ENCODE measurements around the gene ARHGAP32.
A peak's percentile ranks its signal among the peaks of the same experiment; 100 is the strongest.
"Not testable (repeated sequence)": the region's sequence is repeated elsewhere in the genome, so short reads cannot be mapped to it uniquely, and the experiment has no call there.

ARHGAP32 gene

DNA sequence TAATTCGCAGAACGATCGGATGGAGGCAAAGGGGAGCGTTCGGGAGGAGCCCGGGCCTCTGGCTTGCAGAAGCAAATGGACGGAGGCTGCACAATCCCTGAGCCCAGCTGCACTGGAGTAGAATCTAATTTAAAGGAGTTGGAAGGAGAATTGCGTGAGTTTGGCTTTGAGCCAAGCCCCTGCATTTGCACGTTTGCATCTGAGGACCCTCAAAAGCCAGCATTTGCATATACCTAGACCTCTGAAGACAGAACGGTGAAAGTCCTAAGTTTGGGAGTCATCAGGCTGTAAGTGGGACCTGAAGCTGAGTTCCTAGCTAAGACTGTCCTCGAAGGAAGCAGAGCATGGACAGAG lies 265.0 kb downstream of the ARHGAP32 start:
- DNase-seq, result no peak

DNA sequence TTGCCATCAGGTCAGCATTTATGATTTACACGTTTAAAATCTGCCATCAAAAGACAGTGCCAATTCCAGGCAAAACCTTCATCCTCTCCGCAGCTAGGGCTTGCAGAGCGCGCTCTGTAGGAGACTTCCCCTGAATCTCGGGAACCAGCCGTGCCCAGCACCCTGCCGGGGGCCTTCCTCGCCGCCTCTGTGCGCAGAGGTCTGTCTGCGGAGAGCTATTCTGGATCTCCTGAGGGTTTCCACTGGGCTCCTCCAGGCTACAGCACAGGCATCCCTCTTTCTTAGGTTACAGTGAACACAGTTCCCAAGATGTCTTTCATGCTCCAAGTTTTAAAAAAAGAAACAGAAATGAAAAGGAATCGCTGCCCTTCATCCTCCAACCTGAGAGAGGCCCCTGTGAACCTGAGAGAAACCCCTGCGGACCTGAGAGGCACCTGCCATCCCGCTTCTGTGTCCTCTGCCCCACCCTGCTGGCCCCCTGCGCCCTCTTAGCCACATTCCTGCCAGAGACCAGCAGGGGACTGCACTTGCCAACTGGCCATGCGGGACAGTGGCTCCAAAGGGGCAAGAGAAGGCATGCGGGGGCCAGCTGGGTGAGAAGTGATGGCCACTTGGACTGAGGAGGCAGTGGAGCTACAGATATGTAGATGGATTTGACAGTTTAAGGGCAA lies 265.6 kb downstream of the ARHGAP32 start:
- DNase-seq, result no peak

DNA sequence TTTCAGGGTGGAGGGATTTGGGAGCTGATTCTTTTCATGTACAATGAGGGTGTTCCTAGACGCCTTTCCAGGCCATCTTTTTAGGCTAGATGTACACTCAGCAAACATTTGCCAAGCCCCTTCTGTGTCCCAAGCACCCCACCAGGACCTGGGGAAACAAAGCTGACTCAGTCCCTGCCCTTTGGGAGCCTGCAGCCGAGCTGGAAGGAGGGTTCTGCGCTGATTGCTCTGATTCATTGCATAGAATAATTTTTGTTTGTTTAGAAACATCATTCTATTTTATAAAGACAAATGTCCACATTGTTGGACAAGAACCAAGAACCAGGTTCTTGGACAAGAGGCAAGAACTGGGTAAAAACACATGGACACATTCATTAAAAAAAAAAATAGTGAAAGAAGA lies 266.1 kb downstream of the ARHGAP32 start:
- DNase-seq, result peak; percentile 18

DNA sequence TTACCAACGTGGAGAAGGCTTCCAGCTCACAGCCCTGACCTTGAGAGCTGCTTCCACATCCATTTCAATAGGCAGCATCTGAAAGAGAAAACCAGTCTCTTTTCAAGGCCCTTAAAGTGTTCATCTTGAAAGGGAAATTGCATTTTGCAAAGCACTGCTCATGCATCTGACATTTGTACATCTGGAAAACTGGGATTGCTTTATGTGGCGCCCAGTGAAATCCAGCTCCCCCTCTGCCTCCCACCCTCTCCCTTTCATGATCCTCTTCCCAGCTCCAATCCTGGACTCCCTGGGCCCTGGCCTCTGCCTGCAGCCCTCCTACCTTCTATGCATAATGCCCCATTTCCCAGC lies 266.9 kb downstream of the ARHGAP32 start:
- DNase-seq, result peak; percentile 21

DNA sequence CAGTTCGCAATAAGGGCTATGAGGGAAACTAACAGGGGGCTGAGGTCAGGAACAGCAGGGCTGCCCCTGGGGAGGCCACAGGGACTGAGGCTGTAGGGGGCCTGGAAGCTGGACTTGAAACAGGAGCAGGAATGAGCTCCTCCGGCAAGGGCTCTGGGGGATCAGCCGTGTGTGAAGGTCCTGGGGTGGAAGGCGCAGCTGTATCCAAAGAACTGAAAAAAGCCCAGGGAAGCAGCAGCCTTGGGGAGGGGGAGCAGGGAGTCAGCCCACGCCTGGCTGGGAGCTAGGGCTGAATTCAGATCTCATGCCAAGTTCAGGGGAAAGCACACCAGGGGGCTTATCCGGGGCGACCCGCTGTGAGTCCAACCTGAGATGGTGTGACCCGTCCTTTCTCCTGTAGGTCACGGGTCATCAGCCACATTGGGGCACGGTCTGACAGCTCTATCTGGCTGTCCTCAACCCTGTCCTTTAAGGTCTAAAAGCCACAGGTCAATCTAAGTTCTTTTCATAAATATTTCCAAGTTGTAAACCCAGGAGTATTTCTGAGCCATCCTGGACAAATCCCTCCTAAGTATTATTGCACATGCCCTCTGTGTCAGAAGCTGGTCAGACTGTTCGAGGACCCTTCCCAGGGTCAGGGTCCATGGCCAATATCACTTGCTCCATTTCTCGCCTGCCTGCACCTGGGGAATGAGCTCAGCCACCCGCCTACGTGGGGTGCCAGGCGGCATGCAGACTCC lies 267.4 kb downstream of the ARHGAP32 start:
- DNase-seq, result peak; percentile 33

DNA sequence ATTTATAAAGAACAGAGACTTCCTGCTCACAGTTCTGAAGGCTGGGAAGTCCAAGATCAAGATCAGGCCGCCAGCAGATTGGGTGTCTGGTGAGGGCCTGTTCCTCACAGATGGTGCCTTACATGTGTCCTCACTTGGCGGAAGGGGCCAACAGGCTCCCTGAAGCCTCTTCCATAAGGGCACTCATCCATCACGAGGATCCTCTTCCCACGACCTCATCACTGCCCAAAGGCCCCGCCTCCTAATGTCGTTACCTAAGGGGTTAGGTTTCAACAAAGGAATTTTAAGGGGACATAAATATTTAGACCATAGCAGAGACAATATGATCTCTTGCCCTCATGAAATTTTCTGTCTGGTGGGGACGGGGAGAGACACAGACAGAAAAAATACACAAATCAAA lies 268.0 kb downstream of the ARHGAP32 start:
- DNase-seq, result no peak

DNA sequence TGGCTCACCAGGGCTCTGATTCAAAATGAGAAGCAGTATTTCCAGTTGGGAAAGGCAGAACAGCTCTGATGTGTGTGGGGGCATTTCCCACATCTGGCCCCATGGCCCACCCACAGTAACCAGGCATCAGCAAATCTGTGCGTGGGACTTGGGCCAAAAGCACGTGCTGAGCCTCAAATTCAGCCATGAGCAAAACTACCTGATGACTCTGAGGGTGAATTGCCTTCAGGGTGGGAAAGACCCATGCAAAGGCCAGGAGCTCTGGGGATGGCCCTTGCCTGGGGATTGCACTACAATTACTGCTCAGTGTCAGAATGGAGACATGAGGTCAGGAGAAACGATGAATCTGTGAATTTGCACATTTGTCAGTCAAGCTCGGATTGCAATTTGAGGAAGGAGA lies 270.3 kb downstream of the ARHGAP32 start:
- DNase-seq, result no peak

DNA sequence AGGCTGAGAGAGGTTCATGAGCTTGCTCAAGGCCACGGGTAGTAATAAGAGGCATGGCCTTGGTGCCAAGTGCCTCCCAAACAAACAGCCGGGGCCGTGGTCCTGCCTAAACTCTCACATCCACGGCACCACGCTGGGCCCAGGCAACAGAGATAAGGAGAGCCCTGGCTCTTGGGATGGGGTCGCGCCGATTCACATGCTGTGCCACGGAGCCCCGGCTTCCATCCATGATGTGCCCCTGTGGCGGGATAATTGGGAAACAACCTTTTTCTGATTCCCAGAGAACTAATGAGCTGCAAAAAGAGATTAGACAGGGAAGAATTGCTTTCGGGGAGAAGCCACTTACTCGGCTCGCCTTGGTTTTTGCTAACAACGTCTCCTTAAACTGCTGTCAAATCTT lies 271.5 kb downstream of the ARHGAP32 start:
- DNase-seq, result peak; percentile 53

DNA sequence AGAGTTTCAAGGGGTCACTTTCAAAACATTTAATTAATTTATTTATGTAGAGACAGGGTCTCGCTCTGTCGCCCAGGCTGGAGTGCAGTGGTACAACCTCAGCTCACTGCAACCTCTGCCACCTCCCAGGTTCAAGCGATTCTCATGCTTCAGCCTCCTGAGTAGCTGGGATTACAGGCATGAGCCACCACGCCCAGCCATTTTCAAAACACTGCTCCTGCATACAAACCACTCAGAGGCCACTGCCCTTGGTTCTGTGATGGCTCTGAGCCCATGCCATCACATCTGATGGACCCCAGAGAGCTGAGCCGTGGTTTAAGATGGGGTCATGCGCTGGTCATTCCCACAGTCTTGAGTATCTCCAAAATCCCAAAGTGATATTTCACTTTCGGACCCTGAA lies 272.5 kb downstream of the ARHGAP32 start:
- not testable (repeated sequence) for DNase-seq

DNA sequence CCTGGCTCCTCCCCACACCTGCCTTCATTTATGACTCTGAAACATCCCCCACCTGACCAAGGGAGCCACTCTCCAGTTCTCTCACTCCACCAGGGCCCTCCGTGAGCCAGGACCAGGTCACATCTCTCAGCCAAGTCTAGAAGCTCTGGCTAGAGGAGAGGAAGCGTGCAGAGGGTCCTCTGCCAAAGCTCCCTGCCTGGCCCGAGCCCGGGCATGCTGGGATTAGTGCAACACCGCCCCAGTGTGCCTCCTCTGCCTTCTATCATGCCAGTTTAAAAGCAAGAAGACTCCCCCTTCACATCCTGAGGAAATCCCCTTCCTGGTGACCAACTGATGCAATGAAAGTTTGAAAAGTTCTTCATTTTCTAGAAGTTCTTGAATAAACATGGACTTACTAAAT lies 272.9 kb downstream of the ARHGAP32 start:
- DNase-seq, result no peak

DNA sequence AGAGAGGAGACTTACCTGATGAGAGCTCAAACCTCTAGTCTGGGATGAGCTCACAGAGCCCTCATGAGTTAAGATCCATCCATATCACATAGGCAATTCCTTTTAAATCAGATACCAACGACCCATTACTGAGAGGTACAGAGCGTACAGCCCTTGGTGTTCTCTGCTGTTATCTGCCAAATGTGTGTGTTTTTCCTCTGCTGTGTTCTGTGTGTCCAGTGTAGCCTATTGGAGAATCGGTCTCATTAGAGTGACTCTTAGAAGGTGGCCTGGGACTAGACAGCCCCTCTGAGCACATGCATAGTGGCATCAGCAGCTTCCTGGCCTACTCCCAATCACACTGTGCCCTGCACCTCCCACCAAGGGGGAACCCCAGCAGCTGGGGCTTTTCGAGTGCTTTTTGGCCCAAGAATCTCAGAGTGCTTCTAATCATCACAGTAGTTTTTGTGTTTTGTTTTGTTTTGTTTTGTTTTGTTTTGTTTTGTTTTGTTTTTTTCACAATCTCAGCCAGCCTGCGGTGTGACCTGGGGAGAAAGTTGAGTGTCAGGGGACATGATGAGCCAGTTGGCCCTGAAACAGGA lies 274.9 kb downstream of the ARHGAP32 start:
- no peak for DNase-seq

DNA sequence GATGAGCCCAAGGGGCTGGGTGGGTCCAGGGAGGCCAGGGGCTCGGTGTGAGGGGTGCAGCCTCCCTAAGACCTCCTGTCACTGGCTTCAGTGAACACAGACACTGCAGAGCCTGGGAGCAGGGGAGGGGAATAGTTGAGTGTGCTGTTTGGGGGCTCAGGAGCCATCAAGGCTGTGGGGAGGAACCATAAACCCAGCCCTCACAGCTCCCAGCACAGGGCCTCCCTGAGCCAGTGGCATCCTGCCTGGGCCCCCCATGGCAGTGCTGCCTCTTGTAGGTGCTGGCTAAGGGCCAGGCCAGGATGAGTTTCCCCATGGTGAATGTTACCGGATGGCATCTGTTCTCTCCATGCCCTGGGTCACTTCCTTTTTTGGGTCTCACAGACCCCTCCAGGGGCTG lies 275.4 kb downstream of the ARHGAP32 start:
- DNase-seq, result no peak

DNA sequence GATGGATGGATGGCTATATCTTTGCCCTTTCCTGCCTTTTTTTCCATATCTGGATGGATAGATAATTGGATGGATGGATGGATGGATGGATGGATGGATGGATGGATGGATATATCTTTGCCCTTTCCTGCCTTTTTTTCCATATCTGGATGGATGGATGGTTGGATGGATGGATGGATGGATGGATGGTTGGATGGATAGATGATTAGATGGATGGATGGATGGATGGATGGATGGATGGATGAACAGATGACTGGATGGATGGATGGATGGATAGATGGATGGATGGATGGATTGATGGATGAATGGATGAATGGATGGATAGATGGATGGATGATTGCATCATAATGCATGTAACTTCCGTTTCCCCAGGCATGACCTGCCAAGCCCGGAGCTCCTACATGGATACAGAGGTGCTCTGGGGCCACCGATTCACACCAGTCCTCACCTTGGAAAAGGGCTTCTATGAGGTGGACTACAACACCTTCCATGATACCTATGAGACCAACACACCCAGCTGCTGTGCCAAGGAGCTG lies 276.0 kb downstream of the ARHGAP32 start:
- no peak for DNase-seq

DNA sequence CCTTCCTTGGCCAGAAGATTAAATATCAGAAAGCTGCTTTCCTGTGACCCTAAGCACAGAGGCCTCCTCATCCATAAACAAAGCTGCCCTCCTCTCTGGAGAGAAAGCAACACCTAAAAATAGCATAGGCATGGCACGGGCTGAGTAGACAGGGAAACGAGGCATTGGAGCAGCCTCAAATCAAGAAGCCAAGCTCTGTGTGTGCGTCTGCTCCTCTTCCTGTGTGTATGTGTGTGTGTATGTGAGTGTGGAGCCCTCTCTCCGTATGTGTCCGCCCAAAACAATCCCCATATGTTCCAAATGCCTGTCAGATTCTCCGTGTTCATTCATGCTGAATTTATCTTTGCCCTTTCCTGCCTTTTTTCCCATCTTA lies 277.0 kb downstream of the ARHGAP32 start:
- no peak for DNase-seq

Measured in retina (tissue), 1 donor.